Left lung (tissue), 10 donors: ENCODE results near the gene CDH12. TPM values are rescaled to one million over a fixed set of nuclear protein-coding genes. Genes with fewer than 3 reads are reported as not detected.

Experiments
- ATAC-seq: fragments of 200-7000 bp; cut with Tn5 transposase; one replicate; pipeline ENCODE4 v1.9.1; 2020; ENCODE audit warnings: moderate library complexity
- DNase-seq, 4 donors: peaks; one replicate each; pipeline ENCODE4 v3.0.0-alpha.2; 2013 to 2020
- H3K27ac ChIP-seq, 2 donors: fragments of 200-600 bp; sonication (generic) in 1 of 2; one replicate each; pipeline versions ENCODE4 v1.5.0 to v1.8.0; 2020 to 2021
- H3K27me3 ChIP-seq, 2 donors: fragments of 200-600 bp; sonication (generic) in 1 of 2; one replicate each; pipeline versions ENCODE4 v1.5.0 to v1.8.0; 2020 to 2021
- H3K36me3 ChIP-seq, 2 donors: fragments of 200-600 bp; sonication (generic) in 1 of 2; one replicate each; pipeline versions ENCODE4 v1.5.0 to v1.8.0; 2020 to 2021
- H3K4me1 ChIP-seq, 2 donors: fragments of 200-600 bp; one replicate each; pipeline ENCODE4 v1.8.0; 2021
- H3K4me3 ChIP-seq, 2 donors: fragments of 200-600 bp; sonication (generic) in 1 of 2; one replicate each; pipeline versions ENCODE4 v1.5.0 to v1.8.0; 2020 to 2021; ENCODE audit warnings: mild to moderate bottlenecking in 1 of 2
- H3K9me3 ChIP-seq, 2 donors: fragments of 200-600 bp; sonication (generic) in 1 of 2; one replicate each; pipeline versions ENCODE4 v1.5.0 to v1.8.0; 2020 to 2021
- CTCF ChIP-seq, 2 donors: fragments of 200-600 bp; sonication (generic) in 1 of 2; IDR thresholded peaks; one replicate each; pipeline versions ENCODE4 v1.5.0 to v1.8.0; 2021; ENCODE audit warnings: antibody characterized with exemption in 2 of 2
- intact Hi-C, 2 donors: fragments of 100-400 bp; cut with DNase I; formaldehyde crosslinking; loops; one replicate each; pipeline versions ENCODE4 v1.11.2 to v1.14.2; 2022
- polyA plus RNA-seq, 6 donors: library from polyadenylated mRNA; unstranded; fragments of 120-200 nt; gene quantifications; one replicate each; pipeline ENCODE4 v1.2.1, GENCODE V29; 2013; ENCODE audit not compliant: insufficient read length in 6 of 6
- total RNA-seq, 2 donors: library from RNA; stranded (reverse); fragmentation: NEBNext Ultra II Directional; extraction: Animal tissue kit (Norgen Biotek cat#: 25700); gene quantifications; one replicate each; pipeline ENCODE4 v1.2.1, GENCODE V29; 2021
- donor health status: DM: no; HTN: yes; CAD: no.
- donor health status: DM: no; HTN: no; CAD: no.

CDH12 gene
- total and polyA plus RNA-seq, 8 donors = 2.6 to 6.5 (median 5.2) TPM; not detected in 2

- no peaks in the 10 kb centered on the region for H3K27me3 ChIP-seq
- TF ChIP-seq CTCF (IDR thresholded peaks at IDR 0.05) = no peak
- H3K4me1 ChIP-seq = no peaks in the 10 kb centered on the region
- no peak overlapping the region for H3K4me3 ChIP-seq
- no peaks in the 10 kb centered on the region for H3K36me3 ChIP-seq
- DNase-seq (no peak), ATAC-seq (no peak)
- no peaks in the 10 kb centered on the region for H3K9me3 ChIP-seq
- H3K27ac ChIP-seq = no peak overlapping the region
- intact Hi-C loops = no loop called here
Measured at GRCh38 chr5:22837803-22838202, 15.3 kb downstream of the CDH12 start.

GRCh38 chr5:22835686-22836085, 17.5 kb downstream of the CDH12 start:
- DNase-seq (peak in 2 of 4 donors; percentile 12 to 13), ATAC-seq (no peak)
- H3K9me3 ChIP-seq = no peaks in the 10 kb centered on the region
- no peak for TF ChIP-seq CTCF (IDR thresholded peaks at IDR 0.05)
- no peak overlapping the region for H3K4me3 ChIP-seq
- no peak overlapping the region for H3K27ac ChIP-seq
- intact Hi-C loops = no loop called here
- H3K36me3 ChIP-seq = no peaks in the 10 kb centered on the region
- no peaks in the 10 kb centered on the region for H3K27me3 ChIP-seq
- no peaks in the 10 kb centered on the region for H3K4me1 ChIP-seq

- Histone ChIP-seq H3K27ac (no peak overlapping the region), H3K27me3 (no peaks in the 10 kb centered on the region), H3K36me3 (no peaks in the 10 kb centered on the region), H3K4me3 (no peak overlapping the region), H3K4me1 (no peaks in the 10 kb centered on the region), H3K9me3 (no peaks in the 10 kb centered on the region)
- TF ChIP-seq CTCF (IDR thresholded peaks at IDR 0.05) = no peak
- DNase-seq (no peak), ATAC-seq (no peak)
- intact Hi-C loops = no loop called here
Measured at GRCh38 chr5:22793463-22793862, 59.7 kb downstream of the CDH12 start.

GRCh38 chr5:22787807-22788206, 65.3 kb downstream of the CDH12 start:
- intact Hi-C loops = no loop called here
- ATAC-seq (no peak), DNase-seq (no peak)

GRCh38 chr5:22787398-22787797, 65.7 kb downstream of the CDH12 start:
- Histone ChIP-seq H3K27me3 (no peaks in the 10 kb centered on the region), H3K36me3 (no peaks in the 10 kb centered on the region), H3K27ac (no peak overlapping the region), H3K4me1 (no peaks in the 10 kb centered on the region), H3K4me3 (no peak overlapping the region), H3K9me3 (peaks cover 0 to 4% of the 10 kb centered on the region in 2 donors)
- DNase-seq (no peak), ATAC-seq (no peak)
- no peak for TF ChIP-seq CTCF (IDR thresholded peaks at IDR 0.05)
- intact Hi-C loops = no loop called here

More at GRCh38 chr5:22787807-22788206, 65.3 kb downstream of the CDH12 start:
- Histone ChIP-seq H3K4me3 (no peak overlapping the region), H3K9me3 (peaks cover 0 to 4% of the 10 kb centered on the region in 2 donors), H3K4me1 (no peaks in the 10 kb centered on the region), H3K27me3 (no peaks in the 10 kb centered on the region), H3K36me3 (no peaks in the 10 kb centered on the region), H3K27ac (no peak overlapping the region)
- TF ChIP-seq CTCF (IDR thresholded peaks at IDR 0.05) = no peak
